Fibroblast of pulmonary artery (primary cell): ENCODE results near the gene VMO1.

ENCODE experiments used
- DNase-seq: peaks from one replicate; pipeline ENCODE4 v3.0.0-alpha.2; 2010; ENCODE audit warnings: low read depth
- H3K4me3 ChIP-seq: replicated peaks from 2 replicates; pipeline ENCODE4 v1.5.1; 2011; ENCODE audit warnings: low read depth, mild to moderate bottlenecking, control low read depth, low read length, moderate library complexity
- TF ChIP-seq, protein P1 (sequence below): IDR thresholded peaks from 2 replicates; pipeline ENCODE4 v1.5.1; 2011; ENCODE audit warnings: mild to moderate bottlenecking, control low read depth, low read length, inconsistent platforms; ENCODE audit errors: missing control alignments

Gene VMO1

GRCh38 chr17:4772235-4772613 is 13.9 kb downstream of the VMO1 start:
- no peak overlapping the region for H3K4me3 ChIP-seq
- DNase-seq, result no peak
- TF ChIP-seq, protein P1, sequence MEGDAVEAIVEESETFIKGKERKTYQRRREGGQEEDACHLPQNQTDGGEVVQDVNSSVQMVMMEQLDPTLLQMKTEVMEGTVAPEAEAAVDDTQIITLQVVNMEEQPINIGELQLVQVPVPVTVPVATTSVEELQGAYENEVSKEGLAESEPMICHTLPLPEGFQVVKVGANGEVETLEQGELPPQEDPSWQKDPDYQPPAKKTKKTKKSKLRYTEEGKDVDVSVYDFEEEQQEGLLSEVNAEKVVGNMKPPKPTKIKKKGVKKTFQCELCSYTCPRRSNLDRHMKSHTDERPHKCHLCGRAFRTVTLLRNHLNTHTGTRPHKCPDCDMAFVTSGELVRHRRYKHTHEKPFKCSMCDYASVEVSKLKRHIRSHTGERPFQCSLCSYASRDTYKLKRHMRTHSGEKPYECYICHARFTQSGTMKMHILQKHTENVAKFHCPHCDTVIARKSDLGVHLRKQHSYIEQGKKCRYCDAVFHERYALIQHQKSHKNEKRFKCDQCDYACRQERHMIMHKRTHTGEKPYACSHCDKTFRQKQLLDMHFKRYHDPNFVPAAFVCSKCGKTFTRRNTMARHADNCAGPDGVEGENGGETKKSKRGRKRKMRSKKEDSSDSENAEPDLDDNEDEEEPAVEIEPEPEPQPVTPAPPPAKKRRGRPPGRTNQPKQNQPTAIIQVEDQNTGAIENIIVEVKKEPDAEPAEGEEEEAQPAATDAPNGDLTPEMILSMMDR, result no peak

DNA sequence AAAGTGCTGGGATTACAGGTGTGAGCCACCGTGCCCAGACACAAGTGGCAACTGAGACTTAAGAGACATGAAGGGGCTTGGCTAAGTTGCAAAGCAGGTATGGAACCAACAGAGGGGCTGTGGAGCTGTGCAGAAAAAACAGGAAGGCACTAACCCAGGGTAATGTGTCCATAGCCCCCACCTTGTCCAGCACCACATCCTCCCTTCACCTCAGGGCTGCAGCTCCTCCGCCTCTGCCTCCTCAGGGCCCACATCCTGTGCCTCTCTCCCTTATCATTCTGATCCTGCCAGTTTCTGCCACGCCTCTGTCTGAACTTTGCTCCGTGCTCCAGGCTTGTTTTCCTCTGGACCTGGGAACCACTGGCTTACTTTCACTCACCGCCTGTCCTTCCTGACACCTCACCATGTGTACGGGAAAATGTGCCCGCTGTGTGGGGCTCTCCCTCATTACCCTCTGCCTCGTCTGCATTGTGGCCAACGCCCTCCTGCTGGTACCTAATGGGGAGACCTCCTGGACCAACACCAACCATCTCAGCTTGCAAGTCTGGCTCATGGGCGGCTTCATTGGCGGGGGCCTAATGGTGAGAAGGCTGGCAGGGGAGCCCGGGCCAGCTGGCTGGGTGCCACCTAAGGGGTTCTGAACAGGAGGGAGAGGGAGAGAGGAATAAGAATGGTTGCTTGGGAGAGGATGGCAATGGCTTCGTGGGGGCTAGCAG is 14.5 kb downstream of the VMO1 start, which contains the start of gene TM4SF5:
Gene TM4SF5 (plus strand): TSS at position 368 of the 716 bp plus-strand sequence. CDS start 37 bp downstream, at position 405.
- TF ChIP-seq, protein P1, result no peak
- DNase-seq, result no peak
- H3K4me3 ChIP-seq, result no peak within 1 kb of the TSS

DNA sequence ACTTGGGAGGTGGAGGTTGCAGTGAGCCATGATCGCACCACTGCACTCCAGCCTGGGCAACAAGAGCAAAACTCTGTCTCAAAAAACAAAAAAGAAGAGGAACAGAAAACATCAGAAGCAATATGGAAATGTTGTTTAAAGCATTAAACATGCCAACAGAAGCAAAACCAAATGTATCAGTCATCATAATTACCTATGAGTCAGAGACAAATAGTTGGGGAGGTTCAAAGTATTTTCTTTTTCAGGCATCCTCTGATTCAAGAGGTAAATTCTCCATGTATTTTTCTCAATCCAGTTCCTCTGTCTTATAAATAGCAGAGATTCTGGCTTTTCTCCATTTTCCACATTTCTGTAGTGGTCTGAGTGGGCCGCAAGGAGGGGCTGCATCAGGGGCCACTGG is 16.5 kb downstream of the VMO1 start:
- no peak overlapping the region for H3K4me3 ChIP-seq
- TF ChIP-seq, protein P1, result no peak
- no peak for DNase-seq

- TF ChIP-seq, protein P1, result no peak
- DNase-seq, result no peak
- H3K4me3 ChIP-seq, result no peak overlapping the region
Observed at GRCh38 chr17:4768298-4768697, 17.9 kb downstream of the VMO1 start.

DNA sequence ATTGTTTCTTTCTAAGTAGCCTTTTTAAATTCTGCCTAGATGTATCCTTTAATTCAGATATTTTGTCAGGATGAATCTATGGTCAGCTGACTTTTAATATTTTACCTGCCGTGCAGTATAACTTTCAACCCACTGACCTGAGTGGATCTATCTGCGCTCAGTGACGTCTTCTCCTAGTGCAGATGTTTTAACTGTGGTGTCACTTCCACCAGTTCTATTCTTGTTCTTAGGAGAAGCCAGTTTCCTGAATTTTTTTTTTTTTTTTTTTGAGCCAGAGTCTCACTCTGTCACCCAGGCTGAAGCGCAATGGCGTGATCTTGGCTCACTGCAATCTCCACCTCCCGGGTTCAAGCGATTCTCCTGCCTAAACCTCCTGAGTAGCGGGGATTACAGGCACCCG is 19.4 kb downstream of the VMO1 start:
- DNase-seq, result no peak
- no peak overlapping the region for H3K4me3 ChIP-seq
- TF ChIP-seq, protein P1, result no peak

DNA sequence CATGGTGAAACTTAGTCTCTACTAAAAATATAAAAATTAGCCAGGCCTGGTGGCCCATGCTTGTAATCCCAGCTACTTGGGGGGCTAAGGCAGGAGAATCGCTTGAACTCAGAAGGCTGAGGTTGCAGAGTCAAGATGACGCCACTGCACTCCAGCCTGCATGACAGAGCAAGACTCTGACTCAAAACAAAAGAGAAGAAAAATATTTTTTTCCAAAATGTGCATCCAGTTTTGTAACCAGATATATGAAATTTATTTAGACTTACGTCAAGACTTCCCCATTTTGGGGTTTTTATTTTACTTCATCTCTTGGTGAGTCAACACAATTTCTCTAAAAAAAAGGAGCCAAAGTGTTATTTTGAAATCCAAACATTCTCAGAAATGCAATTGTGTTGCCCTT is 20.0 kb downstream of the VMO1 start:
- no peak overlapping the region for H3K4me3 ChIP-seq
- TF ChIP-seq, protein P1, result no peak
- DNase-seq, result no peak

GRCh38 chr17:4764595-4764994 is 21.6 kb downstream of the VMO1 start:
- TF ChIP-seq, protein P1, result no peak
- no peak for DNase-seq
- H3K4me3 ChIP-seq, result no peak overlapping the region
